ENCODE data around the gene NTNG1. TPM values are rescaled to one million over a fixed set of nuclear protein-coding genes. Genes with fewer than 3 reads are reported as not detected.

Gene NTNG1
- total RNA-seq, 1 experiment from 2014 or later = 1.5 TPM

DNA sequence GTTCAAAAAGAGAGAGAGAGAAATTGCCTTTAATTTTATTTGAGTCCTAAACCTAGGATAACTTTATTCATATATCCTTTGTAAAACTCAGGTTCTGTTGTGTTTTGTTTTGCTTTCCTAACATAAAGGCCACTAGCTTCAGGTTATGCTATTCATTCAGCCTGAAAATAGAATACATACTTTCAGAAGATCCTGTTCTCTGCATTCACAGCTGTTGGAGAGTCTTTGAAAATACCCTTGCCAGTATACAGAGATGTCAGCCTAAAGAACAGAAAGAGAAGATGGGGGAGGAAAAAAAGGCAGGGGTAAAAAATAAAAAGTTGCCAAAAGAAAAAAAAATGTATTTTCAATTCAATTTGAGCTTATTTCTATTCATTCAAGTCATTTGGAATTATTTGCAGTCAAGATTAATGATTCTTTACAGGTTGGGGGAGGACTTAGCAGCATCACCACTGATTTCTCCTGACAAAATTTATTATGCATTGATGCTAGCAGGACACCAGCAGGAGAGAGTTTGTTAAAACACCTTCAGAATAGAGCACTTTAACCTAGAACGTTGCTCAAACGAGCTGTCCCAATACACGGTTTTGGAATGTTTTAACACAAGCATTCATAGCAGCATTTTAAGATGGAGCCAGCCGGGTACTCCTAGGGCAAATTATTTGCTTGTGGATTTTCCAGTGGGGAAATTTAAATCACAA is 318.5 kb downstream of the NTNG1 start:
- Histone ChIP-seq H3K79me2 (ENCODE audit: insufficient read depth, low read length) (no peaks in the 10 kb centered on the region), H3K79me1 (ENCODE audit: insufficient read depth, low read depth, low read length, poor library complexity, severe bottlenecking) (no peaks in the 10 kb centered on the region), H3K9me3 (ENCODE audit: control insufficient read depth, low read depth, low read length) (no peaks in the 10 kb centered on the region), H3T11ph (ENCODE audit: low read length) (no peak overlapping the region), H3K23ac (ENCODE audit: insufficient read length, low read depth, low read length) (no peak overlapping the region), H3K4me2 (ENCODE audit: insufficient read depth, insufficient read length, low read length) (no peak overlapping the region), H3K56ac (ENCODE audit: insufficient read length, low read depth, low read length) (no peak overlapping the region), H2BK12ac (ENCODE audit: insufficient read length, low read depth, low read length) (no peak overlapping the region), H3K27me3 (ENCODE audit: insufficient read depth, low read length) (no peaks in the 10 kb centered on the region), H2BK120ac (ENCODE audit: low read depth, low read length, poor library complexity, severe bottlenecking) (no peak overlapping the region), H3K27ac (ENCODE audit: insufficient read length, low read depth, low read length) (no peak overlapping the region), H4K20me1 (ENCODE audit: control insufficient read depth, insufficient read depth, insufficient read length) (no peaks in the 10 kb centered on the region), H2BK15ac (ENCODE audit: low read depth, low read length) (no peak overlapping the region), H2AK5ac (ENCODE audit: insufficient read length, low read length) (no peak overlapping the region), H2BK5ac (ENCODE audit: insufficient read length, low read length) (no peak overlapping the region), H4K8ac (replicated peaks; ENCODE audit: insufficient read length, low read depth, low read length) (no peak overlapping the region), H2BK20ac (ENCODE audit: low read depth, low read length, poor library complexity, severe bottlenecking) (no peak overlapping the region), H3K9ac (ENCODE audit: extremely low read depth, insufficient read length, low read length) (no peak overlapping the region), H3K4me1 (ENCODE audit: insufficient read depth, low read length) (no peaks in the 10 kb centered on the region), H4K5ac (ENCODE audit: insufficient read length, low read depth, low read length) (no peak overlapping the region), H2AFZ (ENCODE audit: low read length) (no peak overlapping the region), H3K23me2 (ENCODE audit: insufficient read length, low read depth, low read length, poor library complexity, severe bottlenecking) (no peaks in the 10 kb centered on the region), H4K91ac (ENCODE audit: insufficient read length, low read depth, low read length) (no peak overlapping the region), H3K4ac (ENCODE audit: low read depth, low read length) (no peak overlapping the region), H3K14ac (ENCODE audit: insufficient read depth, low read length) (no peak overlapping the region), H3K18ac (ENCODE audit: insufficient read length, low read depth, low read length) (no peak overlapping the region)
- H3K36me3 Mint-ChIP-seq (ENCODE audit: insufficient read depth in 1 of 3, low read depth in 3 of 3) = 0 out of 7 replicates have a peak, but pooled peaks cover 0 to 3% (median 0%) of the 10 kb centered on the region in 3 experiments
- no peak for DNase-seq
- no peaks in the 10 kb centered on the region for H3K27me3 Mint-ChIP-seq (ENCODE audit: low read depth)
- peaks cover 7 to 8% of the 10 kb centered on the region in 2 experiments for H3K4me1 Mint-ChIP-seq
- TF ChIP-seq, protein P1, sequence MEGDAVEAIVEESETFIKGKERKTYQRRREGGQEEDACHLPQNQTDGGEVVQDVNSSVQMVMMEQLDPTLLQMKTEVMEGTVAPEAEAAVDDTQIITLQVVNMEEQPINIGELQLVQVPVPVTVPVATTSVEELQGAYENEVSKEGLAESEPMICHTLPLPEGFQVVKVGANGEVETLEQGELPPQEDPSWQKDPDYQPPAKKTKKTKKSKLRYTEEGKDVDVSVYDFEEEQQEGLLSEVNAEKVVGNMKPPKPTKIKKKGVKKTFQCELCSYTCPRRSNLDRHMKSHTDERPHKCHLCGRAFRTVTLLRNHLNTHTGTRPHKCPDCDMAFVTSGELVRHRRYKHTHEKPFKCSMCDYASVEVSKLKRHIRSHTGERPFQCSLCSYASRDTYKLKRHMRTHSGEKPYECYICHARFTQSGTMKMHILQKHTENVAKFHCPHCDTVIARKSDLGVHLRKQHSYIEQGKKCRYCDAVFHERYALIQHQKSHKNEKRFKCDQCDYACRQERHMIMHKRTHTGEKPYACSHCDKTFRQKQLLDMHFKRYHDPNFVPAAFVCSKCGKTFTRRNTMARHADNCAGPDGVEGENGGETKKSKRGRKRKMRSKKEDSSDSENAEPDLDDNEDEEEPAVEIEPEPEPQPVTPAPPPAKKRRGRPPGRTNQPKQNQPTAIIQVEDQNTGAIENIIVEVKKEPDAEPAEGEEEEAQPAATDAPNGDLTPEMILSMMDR (conservative IDR thresholded peaks at IDR 0.05) = no peak
- WGBS (ENCODE audit: extremely low coverage, insufficient read length, low lambda C conversion rate) = no CpG with 5 or more reads among the region's 4 CpGs
- H3K27ac Mint-ChIP-seq = no peak overlapping the region
- no peak overlapping the region for H3K4me3 Mint-ChIP-seq
- no peaks in the 10 kb centered on the region for H3K9me3 Mint-ChIP-seq
